Activated CD8-positive, alpha-beta memory T cell treated with anti-CD3 and anti-CD28 coated beads, Interleukin-2, amount 50 U/mL, for 4 hours (primary cell): Measurements from ENCODE around the gene GRAMD1B.
"Not testable (repeated sequence)": the region's sequence is repeated elsewhere in the genome, so short reads cannot be mapped to it uniquely, and the experiment has no call there.

ENCODE experiments used
- DNase-seq: peaks from one replicate; pipeline ENCODE4 v3.0.0-alpha.2; 2020

Gene GRAMD1B

DNA sequence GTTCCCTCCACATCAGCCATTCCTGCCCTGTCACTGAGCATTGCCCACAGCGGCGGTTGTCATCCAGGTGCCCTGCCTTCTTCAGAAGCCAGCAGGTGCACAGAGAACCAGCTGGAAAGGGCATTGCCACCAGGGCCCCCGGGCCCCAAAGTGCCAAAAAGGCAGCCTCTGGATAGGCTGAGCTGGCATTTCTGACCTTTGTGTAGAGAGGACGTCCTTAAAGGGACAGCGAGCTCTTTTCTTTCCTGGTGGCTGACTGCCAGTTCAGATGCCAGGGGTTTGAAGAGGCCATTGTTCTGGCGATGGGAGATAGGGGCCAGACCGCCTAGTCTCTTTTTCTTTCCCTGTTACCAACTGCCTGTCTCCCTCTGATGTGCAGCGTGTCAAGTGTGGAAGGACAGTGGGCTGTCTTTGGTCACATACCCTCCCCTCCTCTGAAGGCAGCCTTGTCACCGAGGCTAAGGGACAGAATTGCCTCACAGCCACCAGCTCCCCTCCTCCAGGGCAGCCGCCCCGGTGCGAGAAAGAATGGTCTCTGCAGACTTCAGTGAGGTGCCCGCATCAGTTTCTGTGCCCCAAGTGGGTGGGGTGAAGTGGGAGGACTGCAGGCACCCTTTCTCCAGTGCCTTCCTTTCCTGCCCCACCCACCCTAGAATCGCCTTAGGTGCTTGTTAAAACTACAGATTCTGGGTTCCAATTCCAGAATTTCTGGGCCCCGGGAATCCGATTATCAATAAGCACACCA lies 114.7 kb downstream of the GRAMD1B start:
- DNase-seq: no peak

DNA sequence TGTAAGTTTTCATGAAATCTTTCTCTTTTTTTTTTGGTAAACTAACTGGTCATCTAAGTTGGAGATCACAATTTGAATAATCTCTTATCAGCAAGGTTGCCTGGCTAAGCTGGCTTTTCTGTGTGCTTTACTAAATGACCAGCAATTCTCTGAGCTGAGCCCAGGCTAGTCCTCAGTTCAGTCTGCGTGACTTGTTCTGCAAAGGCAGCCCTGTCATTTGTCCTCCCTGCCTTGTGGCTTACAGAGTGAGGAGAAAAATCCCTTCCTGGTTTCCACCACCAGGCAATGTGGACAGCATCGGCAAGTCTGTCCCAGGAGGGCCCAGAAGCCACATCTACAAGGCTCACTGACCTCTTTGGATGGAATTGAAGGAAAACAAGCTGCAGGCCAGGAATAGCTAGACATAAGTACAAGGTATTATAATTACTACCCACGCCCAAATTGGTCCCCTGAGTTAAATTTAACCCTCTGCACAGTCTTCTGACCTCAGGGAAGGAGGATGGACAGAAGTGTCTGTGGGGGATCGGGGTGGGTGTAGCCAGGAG lies 115.7 kb downstream of the GRAMD1B start:
- DNase-seq: no peak

DNA sequence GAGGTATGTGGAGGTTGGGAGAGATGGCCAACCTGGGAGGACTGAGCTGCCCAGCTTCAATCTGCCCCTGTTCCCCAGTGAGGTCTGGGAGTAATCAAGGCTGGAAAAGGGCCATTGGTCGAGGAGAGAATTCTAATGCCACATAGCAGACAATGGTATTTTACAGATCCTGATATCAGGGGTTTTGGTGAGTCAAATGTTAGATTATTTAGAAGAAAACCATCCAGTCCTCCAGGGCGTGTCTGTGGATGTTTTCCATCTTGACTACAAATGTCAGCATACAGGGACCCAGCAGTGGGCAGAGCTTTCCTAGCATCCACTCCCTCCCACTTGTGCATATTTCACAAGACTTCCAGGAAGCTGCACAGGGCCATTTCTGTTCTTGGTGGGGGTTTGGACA lies 116.4 kb downstream of the GRAMD1B start:
- DNase-seq: no peak

DNA sequence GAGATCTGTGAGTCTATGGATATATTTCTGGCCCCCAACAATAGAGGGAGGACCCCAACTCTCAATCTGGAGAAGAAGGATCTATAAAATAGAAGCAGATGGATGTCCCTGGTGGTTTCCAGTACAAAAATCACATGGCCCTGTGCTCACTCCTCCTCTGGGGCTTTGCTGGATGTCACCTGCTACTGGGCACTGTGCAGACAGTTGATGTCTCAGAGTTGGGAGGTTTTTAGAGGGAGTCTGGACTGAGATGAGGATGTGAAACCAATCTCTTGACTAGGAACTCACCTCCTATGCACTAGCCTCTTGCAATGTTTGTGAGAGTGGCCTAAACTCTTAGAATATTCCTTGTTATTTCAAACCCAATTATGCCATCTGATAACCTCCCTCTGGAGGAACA lies 117.1 kb downstream of the GRAMD1B start:
- DNase-seq: no peak

DNA sequence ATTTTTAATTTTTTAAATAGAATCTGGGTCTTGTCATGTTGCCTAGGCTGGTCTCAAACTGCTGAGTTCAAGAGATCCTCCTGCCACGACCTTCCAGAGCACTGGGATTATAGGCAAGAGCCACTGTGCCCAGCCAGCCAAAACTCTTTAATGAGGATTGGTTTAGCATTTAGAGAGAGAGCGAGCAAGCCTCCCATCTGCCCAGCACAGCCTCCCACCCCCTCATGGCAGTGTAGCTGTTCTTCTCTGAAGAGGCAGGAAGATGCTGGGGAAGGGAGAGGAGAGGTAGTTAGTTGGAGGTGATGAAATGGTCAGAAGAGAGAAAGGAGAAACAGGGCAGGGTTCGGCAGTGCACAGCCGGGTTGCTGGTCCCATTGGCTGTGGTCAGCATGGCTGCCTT lies 118.7 kb downstream of the GRAMD1B start:
- no peak for DNase-seq

DNA sequence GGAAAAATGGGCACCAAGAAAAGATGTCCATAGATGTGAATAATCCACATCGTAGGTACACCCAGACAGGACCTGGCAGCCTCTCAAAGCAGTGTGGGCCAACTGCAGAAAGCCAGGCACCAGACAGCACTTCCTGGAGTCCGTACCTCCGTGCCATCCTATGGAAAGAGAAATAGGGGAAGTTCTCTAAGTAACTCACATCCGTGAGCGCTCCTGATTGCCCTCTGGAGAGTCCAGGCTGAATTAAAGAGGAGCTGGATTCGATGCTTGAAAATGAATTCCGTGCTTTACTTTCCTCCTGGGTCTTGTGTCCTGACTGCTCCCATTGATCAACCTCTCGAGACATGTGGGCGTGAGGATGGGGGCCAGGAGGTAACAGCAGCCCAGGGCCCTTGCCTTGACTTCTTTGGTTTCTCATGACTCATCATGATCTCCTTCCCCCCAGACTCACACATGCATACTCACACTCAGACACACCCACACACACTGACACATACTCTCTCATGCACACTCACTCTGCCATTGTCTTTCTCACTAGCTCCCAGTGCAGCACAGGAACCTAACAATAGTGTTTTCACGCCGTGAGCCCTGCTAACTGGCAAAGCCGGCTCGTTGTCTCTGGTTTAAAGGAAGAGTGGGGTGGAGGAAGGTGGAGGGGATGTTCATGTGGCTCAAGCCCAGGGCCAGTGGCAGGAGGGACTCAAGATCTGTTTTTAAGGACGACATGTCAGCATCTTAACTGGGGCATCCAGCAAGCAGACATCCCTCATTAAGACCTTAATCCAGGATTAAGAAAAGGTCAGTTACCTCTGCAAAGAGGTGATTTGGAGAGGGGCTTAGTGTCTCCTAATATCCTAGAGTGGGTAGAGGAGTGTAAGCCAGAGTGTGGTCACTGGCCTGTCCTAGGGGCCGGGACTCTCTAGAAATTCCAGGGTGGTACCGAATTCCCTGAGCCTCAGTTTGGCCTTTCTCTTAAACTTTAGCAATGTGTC lies 120.2 kb downstream of the GRAMD1B start:
- no peak for DNase-seq

DNA sequence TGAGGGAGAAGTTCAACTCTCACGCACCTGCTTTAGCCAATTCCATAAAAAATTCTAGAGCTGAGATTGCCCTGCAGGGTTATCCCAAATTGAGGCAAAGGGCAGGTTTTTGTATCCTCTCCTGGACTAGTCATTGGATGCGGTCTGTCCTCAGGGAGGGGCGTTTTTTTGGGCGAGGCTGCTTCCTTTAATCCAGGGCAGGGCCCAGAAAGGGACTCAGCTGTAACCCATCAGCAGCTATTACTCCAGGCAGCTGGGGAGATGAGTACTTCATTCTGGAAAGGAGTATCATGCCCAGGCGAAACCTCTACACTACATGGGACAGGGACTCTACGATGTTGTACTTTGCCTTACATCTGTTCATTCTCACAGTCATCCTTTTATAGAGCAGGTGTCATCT lies 121.0 kb downstream of the GRAMD1B start:
- no peak for DNase-seq

DNA sequence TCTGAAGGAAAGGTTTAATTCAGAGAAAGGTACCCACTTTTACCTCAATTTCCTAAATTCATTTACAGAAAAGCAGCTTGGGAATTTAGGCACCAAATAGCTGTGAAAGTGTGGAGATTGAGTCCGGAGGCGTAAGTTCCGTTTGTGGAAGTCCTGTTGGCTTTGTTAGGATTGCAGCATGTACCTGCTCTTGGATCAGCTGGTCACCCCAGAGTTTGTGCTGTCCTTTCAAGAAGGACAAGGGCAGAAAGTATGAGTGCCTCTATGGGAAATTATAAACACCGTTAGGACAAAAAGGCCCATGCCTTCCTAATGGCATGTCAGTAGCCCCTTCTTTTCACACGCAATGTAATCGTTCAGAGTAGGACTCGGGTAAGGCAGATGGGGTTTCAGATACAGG lies 126.6 kb downstream of the GRAMD1B start:
- DNase-seq: no peak

DNA sequence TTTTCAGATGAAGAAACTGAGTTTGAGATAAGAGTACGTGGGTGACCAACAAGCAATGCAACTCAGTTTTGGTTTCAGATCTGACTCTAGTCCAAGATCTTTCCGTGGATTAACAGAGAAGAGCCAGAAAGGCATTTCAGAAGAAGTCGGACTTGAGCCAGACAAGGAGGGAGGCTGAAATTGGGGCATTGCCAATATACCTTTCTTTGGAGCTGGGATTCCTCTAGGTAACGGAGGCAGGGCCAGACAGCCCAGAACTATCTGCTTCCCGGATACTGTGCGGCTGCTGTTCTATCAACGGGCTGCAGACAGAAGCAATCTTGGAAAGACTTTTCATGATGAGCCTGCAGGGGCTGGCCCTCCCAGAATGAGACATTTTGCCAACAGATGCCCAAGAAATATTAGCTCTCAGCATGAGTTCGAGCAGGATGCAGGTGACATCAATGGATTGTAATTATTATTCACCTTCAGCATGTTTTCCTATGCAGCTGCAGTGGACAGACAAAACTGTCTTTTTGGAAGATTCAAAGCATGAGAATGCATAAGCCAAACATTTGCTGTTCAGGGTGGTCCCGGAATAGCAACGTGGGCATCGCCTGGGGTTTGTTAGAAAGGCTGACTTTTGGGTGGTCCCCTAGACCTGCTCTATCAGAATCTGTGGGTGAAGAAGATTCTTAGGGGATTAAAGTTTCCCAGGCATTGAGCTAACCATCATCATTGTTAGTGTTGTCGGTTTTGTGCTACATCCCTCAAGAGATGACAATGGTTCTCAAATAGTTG lies 128.7 kb downstream of the GRAMD1B start:
- DNase-seq: no peak

DNA sequence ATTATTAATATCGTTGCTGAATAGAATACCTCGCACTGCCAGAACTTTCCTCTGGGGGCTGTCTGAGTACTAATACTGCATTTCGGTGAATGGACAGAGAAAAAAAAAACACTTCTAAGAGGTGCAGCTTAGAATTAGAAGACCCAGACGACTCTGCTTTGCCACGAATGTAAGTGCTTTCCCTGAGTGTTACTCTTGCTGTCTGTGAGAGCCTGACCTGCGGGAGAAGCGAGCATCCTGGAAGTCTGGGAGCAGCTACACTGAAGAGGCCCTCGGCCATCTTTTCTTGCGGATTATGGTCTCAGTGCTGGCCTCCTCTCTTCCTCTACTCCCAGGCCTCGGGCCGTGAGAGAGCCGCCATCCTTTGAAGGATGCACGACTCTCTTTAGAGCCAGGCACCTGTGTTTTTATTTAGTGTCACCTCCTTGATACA lies 129.5 kb downstream of the GRAMD1B start:
- no peak for DNase-seq

DNA sequence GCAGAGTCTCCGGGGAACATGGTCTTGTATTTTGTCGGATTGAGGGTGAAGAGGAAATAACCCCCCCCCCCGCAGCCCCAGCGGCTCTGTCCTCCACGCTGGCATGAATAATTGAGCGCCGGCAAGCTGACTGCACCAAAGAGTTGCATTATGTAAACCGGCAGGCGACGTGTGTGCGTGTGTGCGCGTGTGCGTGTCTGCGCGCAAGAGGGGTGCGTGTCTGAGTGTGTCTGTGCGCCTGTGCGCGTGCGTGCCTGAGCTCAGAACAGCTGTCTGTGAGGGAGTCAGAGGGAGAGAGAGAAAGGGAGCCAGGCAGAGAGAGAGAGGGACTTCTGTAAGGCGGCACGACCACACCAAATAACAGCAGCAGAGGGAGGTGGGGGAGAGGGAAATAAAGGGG lies 129.9 kb downstream of the GRAMD1B start:
- DNase-seq: no peak

DNA sequence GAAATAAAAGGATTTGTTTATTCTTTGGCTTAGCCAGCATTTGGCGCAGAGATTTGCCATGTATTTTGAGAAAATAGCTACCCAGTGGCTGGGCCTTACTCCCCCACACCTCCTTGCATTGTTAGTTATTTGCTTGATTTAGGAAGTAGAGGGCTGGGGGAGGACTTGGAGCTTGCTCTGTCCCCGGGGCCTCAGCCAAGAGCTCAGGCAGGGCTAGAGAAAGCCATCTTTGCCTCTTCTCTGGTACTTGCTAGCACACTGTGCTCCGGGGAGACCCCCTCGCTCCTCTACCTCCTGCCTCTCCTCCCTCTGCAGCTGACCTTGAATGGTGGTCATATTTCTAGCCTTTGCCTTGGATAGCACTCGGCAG lies 131.3 kb downstream of the GRAMD1B start:
- DNase-seq: no peak

DNA sequence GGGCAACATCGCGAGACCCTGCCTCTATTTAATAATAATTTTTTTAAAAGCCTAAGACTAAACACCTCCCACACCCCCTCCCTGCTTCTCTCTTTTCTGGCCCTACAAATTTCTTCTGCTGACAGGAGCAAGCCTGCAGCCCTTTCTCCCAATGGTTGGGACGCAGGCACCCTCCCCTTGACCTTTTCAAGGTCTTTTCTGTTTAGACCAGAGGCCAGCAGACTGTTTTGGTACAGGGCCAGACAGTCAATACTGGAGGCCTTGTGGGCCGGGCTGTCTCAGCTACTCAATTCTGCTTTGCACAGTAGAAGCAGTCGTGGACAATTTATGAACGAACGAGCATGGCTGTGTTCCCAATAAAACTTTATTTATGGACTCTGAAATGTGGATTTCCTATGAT lies 132.1 kb downstream of the GRAMD1B start:
- no peak for DNase-seq

DNA sequence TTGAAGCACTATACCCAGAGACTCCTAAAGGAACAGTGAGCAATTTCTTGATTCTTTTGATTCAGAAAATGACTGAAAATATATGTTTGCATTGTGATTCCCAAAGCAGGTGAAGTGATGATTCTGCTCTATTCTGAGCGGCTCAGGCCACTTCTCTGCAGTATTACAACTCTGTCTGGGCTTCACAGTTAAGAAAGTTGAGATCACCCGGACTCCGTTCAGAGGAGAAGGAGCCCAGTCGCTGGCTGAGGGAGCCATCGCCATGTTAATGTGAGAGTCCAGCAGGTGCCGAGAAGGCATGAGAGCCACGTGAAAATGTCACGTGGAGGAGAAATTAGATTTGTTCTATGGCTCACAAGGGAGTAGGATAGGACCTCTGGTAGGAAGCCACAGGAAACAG lies 132.8 kb downstream of the GRAMD1B start:
- DNase-seq: no peak

DNA sequence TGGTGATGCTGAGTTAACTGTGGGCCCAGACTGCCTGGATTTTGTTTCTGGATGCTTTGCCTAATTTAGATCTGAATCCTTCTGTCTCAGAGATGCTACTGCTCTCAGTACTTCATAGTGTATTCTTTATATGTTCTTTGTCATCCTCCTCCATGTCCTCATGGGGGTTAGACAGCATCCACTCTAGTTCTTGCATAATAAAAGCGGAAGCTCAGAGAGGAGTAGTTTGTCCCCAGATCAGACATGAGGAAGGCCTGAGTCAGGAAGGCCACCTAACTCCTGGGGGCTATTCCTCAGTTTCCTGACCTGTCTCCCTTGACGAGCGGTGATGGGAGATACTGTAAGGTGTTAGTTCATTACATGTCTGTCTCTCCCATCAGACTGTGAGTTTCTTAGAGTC lies 134.2 kb downstream of the GRAMD1B start:
- DNase-seq: no peak

DNA sequence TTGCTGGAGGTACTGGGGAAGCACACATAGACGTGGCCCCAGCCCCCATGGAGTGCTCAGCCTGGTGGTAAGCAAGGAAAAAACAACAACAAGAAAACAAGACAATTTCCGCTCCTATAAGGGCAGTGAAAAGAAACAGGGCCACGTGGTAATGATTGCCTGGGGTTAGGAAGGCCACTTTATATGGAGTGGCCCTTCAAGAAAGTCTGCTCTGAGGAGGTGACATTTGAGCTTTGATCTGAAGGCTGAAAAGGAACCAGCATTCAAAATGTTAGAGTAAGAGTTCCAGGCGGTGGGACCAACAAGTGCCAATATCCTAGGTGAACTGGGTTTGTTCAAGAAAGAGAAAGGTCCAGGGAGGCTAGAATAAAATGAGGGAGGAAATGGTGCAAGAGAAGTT lies 136.8 kb downstream of the GRAMD1B start:
- no peak for DNase-seq

DNA sequence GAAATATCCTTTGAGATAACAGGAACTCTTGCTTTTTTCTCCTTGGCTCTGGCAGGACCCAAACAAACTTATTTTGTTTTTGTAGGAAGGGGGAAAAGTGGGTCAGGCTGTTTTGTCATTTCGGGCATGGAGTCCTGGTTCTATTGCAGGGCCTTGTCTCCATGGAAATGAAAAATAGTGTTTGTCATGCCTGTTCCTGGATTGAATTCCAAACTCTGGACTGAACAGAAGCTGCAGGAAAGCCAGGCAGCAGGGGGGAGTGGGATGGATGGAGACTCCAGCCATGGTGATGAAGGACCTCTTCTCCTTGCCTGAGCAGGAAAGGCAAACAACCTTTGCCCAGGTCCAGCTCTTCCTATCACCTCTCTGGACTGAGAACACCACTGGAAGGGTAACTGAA lies 137.4 kb downstream of the GRAMD1B start:
- no peak for DNase-seq

DNA sequence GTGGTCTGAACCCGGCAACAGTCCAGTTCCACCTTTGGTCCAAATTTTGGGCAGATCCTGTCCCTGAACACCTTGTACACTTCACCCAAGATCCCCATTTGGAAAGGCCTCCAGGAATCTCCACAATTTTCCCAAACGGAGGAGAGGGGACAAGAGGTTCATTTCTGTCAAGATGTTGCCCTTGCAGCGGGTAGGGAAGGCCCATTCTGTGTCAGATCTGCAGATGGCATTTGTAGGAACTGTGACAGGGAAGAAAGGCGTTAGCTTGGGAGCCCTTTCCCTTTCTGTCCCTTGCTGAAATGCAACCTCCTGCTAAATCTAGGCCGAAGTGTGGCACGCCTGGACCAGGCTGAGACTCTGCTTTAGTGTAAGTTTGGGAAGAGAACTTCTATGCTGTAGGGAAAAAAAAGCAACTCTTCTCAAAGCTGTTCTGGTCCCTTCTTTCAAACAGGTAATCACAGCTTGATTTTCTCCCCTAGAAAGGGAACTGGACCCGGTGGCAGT lies 138.3 kb downstream of the GRAMD1B start:
- no peak for DNase-seq

DNA sequence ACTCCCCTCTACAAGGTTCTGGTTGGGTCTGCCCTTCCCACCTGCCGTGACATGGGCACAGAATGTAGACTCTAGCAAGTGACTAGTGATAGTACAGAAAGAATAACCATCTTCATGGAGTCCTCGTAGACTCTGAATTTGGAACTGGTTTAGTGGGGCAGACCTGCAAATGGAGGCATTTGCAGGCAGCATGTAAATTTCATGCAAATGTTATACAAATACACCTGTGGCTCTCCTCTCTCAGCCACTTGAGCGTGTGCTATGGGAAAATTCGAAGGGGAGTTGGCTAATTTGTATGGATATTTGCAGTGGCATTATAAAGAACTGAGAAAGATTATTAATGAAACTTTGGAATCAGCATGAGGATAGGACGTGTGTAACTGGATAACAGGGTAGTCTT lies 139.3 kb downstream of the GRAMD1B start:
- DNase-seq: no peak

DNA sequence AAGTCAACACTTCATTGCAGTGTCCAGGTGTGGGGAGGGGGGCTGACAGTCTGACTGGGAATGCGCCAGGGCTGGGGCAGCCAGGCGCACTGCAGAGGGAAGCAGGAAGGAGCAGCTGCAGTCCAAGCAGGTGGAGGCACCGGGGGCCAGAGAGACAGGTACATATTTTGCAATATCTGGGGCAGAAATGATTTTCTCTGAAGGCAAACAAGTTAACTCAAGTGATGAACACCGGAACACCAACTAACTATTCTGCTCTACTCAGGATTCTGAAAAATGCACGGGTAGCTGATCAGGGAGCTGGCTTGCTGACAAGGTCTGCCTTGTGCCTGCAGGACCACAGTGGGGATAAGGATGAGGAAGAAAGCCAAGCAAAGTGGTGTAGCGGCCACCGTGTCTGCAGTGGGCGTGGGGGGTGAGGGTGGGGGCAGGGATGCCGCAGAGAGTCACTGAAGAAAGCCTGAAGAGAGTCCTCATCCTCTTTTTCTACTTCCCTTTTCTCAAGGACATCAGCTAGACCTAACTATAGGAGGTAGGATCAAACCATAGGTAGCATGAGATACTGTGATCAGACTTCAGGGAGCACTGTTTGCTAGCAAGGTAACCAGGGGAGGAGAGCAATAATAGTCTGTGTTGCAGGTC lies 141.0 kb downstream of the GRAMD1B start:
- DNase-seq: no peak

DNA sequence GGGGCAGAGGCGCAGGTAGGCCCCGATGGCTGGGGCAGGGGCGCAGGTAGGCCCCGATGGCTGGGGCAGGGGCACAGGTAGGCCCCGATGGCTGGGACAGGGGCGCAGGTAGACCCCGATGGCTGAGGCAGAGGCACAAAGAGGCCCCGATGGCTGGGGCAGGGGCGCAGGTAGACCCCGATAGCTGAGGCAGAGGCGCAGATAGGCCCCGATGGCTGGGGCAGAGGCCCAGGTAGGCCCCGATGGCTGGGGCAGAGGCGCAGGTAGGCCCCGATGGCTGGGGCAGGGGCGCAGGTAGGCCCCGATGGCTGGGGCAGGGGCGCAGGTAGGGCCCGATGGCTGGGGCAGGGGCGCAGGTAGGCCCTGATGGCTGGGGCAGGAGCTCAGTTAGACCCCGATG lies 142.7 kb downstream of the GRAMD1B start:
- DNase-seq: not testable (repeated sequence)

DNA sequence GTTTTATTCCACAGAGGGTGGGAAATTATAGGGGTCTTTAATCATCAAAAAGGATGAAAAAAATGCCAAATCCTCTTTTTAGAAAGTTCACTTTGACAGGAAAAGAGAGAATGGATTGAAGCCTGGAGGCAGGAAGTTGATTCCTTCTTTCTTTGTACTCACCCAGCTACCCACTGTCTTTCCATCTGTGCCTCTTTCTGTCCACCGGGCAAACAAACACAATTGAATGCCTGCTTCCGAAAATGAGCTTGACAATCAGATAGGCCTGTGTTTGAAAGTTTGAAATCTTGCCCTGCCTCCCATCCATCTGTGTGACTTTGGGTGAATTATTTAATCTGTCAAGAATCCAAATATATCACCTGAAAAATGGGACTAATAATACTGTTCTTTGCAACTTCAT lies 143.2 kb downstream of the GRAMD1B start:
- DNase-seq: no peak
